ENCODE results near the gene GPR15LG.

The GPR15LG gene

GRCh38 chr10:84195044-84195830 is 21.6 kb downstream of the GPR15LG start:
- DNase-seq (ENCODE audit: insufficient read length, low spot score) = no peak
- FAIRE-seq = no peak

GRCh38 chr10:84196083-84196482 is 22.5 kb downstream of the GPR15LG start:
- TF ChIP-seq, protein P1, sequence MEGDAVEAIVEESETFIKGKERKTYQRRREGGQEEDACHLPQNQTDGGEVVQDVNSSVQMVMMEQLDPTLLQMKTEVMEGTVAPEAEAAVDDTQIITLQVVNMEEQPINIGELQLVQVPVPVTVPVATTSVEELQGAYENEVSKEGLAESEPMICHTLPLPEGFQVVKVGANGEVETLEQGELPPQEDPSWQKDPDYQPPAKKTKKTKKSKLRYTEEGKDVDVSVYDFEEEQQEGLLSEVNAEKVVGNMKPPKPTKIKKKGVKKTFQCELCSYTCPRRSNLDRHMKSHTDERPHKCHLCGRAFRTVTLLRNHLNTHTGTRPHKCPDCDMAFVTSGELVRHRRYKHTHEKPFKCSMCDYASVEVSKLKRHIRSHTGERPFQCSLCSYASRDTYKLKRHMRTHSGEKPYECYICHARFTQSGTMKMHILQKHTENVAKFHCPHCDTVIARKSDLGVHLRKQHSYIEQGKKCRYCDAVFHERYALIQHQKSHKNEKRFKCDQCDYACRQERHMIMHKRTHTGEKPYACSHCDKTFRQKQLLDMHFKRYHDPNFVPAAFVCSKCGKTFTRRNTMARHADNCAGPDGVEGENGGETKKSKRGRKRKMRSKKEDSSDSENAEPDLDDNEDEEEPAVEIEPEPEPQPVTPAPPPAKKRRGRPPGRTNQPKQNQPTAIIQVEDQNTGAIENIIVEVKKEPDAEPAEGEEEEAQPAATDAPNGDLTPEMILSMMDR (IDR thresholded peaks at IDR 0.05; ENCODE audit: insufficient read depth, missing control alignments) = no peak
- DNase-seq (ENCODE audit: insufficient read length, low spot score) = no peak
- FAIRE-seq = no peak

More at GRCh38 chr10:84195044-84195830, 21.6 kb downstream of the GPR15LG start:
- TF ChIP-seq, protein P1 (IDR thresholded peaks at IDR 0.05; ENCODE audit: insufficient read depth, missing control alignments) = no peak

DNA sequence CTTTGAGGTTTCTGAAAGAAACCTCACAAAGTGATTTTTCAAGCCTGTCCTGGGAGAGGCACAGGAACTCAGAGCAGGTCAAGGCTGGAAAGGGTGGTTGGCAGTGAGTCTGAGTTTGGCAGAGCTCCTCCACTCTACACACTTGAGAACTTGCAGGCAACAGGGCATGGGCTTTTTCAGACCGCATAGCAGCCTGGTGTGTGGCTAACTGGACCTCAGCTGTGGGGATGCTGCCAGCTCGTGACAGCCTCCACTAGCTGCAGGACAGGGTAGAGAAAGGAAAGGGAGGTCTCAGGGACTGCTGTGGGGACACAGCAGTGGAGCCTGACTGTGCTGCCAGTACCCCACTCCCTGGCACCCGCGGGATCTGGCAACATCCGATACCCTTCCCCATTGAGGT is 23.3 kb downstream of the GPR15LG start:
- FAIRE-seq = no peak

GRCh38 chr10:84197643-84198042 is 24.0 kb downstream of the GPR15LG start:
- FAIRE-seq = no peak

More for the DNA sequence above, 23.3 kb downstream of the GPR15LG start:
- TF ChIP-seq, protein P1 (IDR thresholded peaks at IDR 0.05; ENCODE audit: insufficient read depth, missing control alignments) = no peak
- DNase-seq (ENCODE audit: insufficient read length, low spot score) = no peak

DNA sequence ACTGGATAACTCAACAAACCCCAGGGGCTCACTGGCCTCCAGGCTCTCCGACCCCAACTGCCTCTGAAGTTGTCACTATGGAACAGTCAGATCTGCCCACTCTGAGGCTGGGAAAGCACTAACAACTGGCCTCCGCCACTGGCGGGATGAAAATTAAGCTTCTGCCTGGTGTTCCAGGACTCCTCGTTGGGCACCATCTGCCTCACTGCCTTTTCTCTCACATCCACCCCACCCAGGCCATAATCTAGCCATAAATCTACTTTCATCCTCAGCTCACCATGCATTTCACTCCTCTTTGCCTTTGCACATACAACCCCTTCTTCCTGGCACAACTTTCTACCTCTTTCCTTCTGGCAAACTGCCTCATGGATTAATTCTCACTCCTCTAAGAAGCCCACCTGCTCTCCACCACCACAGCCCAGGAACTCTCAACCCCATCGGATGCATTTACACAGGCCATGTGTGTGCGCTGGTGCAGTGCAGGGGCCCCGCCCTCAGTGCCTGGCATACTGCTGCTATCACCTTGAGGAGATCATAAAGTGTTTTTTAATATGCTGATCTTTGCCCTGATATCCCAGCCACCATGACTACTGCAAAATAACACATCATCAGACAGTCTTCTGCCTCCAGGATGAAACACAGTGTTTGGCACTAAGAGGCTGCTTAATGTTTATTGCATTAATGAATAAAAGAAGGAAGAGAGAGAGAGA is 24.8 kb downstream of the GPR15LG start:
- TF ChIP-seq, protein P1 (IDR thresholded peaks at IDR 0.05; ENCODE audit: insufficient read depth, missing control alignments) = no peak
- FAIRE-seq = no peak
- peak; percentile 49 for DNase-seq (ENCODE audit: insufficient read length, low spot score)

More at GRCh38 chr10:84197643-84198042, 24.0 kb downstream of the GPR15LG start:
- TF ChIP-seq, protein P1 (IDR thresholded peaks at IDR 0.05; ENCODE audit: insufficient read depth, missing control alignments) = no peak
- no peak for DNase-seq (ENCODE audit: insufficient read length, low spot score)

GRCh38 chr10:84200537-84201243 is 27.1 kb downstream of the GPR15LG start:
- DNase-seq (ENCODE audit: insufficient read length, low spot score) (no peak), FAIRE-seq (no peak)
- TF ChIP-seq, protein P1 (IDR thresholded peaks at IDR 0.05; ENCODE audit: insufficient read depth, missing control alignments) = no peak

Measured in D721Med (cell line).